Suprapubic skin (tissue), 4 donors: ENCODE data around the gene SIX3. TPM values are rescaled to one million over a fixed set of nuclear protein-coding genes. Genes with fewer than 3 reads are reported as not detected.
A peak's percentile ranks its signal among the peaks of the same experiment; 100 is the strongest.

Experiments used
- DNase-seq, 2 donors: peaks; one replicate each; pipeline ENCODE4 v3.0.0-alpha.2; 2019; ENCODE audit warnings: low spot score in 2 of 2
- H3K27ac ChIP-seq: fragments of 200-600 bp; sonication (generic); one replicate; pipeline ENCODE4 v1.5.1; 2019
- H3K27me3 ChIP-seq: fragments of 200-600 bp; sonication (generic); one replicate; pipeline ENCODE4 v1.5.1; 2019
- H3K36me3 ChIP-seq: fragments of 200-600 bp; sonication (generic); one replicate; pipeline ENCODE4 v1.5.1; 2019
- H3K4me1 ChIP-seq: fragments of 200-600 bp; sonication (generic); one replicate; pipeline ENCODE4 v1.5.1; 2019
- H3K4me3 ChIP-seq: fragments of 200-600 bp; sonication (generic); one replicate; pipeline ENCODE4 v1.5.1; 2019; ENCODE audit warnings: mild to moderate bottlenecking
- H3K9me3 ChIP-seq: fragments of 200-600 bp; sonication (generic); one replicate; pipeline ENCODE4 v1.5.1; 2019
- EP300 ChIP-seq: sonication (generic); formaldehyde crosslinking; IDR thresholded peaks from one replicate; pipeline ENCODE4 v1.6.1; 2017; ENCODE audit warnings: antibody characterized with exemption
- POLR2A ChIP-seq, 2 donors: fragments of 450-650 bp; IDR thresholded peaks; one replicate each; pipeline ENCODE4 v1.6.1; 2017; ENCODE audit warnings: antibody characterized with exemption in 2 of 2, mild to moderate bottlenecking in 2 of 2, moderate library complexity in 2 of 2
- POLR2AphosphoS5 ChIP-seq, 3 donors: sonication (generic); formaldehyde crosslinking; IDR thresholded peaks; one replicate each; pipeline ENCODE4 v1.6.1; 2017; ENCODE audit warnings: antibody characterized with exemption in 3 of 3
- WGBS: methylation state at CpG from one replicate; pipeline ENCODE4 v1.1.5; 2018; 5-methylcytosine and 5-hydroxymethylcytosine counted together
- total RNA-seq, 4 donors: library from RNA; depleted of rRNA; stranded (reverse); fragments of >200 nt; gene quantifications; one replicate each; pipeline ENCODE4 v1.1.0, GENCODE V29; 2016
- TF ChIP-seq, protein P1 (sequence below), 2 donors: fragments of 200-600 bp in 1 of 2; fragments of 450-650 bp in 1 of 2; sonication (generic) in 1 of 2; IDR thresholded peaks; one replicate each; pipeline ENCODE4 v1.5.1; 2016 to 2019; ENCODE audit warnings: antibody characterized with exemption in 2 of 2, mild to moderate bottlenecking in 1 of 2, moderate library complexity in 1 of 2

Gene SIX3
- total RNA-seq, 4 donors from 2014 or later, result 0.38 TPM; not detected in 3

DNA sequence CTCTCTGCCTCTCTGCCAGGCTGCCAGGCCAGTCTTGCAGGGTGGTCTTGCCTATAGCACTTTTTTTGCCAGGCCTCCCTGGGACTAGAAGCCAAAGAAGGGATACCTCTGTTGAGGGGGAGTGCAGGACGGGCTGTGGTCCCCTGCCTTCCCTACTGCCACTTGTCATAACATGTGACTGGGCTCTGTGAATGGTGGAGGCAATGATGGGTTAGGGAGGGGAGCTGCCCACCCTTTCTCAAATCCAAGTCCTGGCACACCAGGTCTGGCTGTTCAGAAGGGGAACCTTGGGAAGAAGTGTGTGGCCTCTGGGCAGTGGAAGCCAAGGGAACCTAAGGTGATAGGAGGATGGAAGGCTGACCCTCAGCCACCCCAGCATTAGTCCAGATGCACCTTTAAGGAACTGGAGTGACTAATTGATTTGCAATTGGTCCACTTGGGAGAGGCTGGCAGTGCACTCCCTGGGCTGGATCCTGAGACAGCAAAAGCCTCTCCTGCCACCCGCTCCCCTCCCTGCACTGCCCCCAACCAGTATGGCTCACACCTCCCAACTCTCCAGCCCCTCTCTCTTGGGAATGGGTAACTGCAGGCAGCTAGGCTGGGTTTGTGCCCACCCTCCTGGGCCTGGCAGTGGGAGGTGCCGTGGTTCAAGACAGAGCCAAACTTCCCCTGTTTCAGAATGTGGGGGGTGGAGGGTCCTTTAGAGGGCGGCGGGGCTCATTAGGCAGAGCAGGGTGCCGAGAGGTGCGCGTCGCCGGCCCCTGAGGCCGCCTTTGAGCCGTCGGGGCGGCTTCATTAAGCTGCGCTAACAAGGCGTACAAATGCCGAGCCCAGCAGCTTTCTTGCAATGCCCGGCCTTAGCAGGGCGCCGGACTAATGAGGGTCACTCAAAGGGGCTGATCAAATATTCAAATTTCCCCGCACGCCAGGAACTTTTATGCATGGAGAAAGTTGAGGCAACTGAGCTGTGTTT, 4.5 kb upstream of the SIX3 start:
- no peak for DNase-seq
- Histone ChIP-seq H3K4me3 (peak overlapping the region; percentile 12), H3K27me3 (peaks cover 100% of the 10 kb centered on the region), H3K27ac (no peak overlapping the region), H3K9me3 (no peaks in the 10 kb centered on the region), H3K36me3 (no peaks in the 10 kb centered on the region), H3K4me1 (peaks cover 61% of the 10 kb centered on the region)
- 20% methylated on average over 6 of the region's 22 CpGs for WGBS
- TF ChIP-seq POLR2A (IDR thresholded peaks at IDR 0.05) (no peak), POLR2AphosphoS5 (IDR thresholded peaks at IDR 0.05) (no peak), EP300 (no peak)
- TF ChIP-seq, protein P1, sequence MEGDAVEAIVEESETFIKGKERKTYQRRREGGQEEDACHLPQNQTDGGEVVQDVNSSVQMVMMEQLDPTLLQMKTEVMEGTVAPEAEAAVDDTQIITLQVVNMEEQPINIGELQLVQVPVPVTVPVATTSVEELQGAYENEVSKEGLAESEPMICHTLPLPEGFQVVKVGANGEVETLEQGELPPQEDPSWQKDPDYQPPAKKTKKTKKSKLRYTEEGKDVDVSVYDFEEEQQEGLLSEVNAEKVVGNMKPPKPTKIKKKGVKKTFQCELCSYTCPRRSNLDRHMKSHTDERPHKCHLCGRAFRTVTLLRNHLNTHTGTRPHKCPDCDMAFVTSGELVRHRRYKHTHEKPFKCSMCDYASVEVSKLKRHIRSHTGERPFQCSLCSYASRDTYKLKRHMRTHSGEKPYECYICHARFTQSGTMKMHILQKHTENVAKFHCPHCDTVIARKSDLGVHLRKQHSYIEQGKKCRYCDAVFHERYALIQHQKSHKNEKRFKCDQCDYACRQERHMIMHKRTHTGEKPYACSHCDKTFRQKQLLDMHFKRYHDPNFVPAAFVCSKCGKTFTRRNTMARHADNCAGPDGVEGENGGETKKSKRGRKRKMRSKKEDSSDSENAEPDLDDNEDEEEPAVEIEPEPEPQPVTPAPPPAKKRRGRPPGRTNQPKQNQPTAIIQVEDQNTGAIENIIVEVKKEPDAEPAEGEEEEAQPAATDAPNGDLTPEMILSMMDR (IDR thresholded peaks at IDR 0.05), result no peak

DNA sequence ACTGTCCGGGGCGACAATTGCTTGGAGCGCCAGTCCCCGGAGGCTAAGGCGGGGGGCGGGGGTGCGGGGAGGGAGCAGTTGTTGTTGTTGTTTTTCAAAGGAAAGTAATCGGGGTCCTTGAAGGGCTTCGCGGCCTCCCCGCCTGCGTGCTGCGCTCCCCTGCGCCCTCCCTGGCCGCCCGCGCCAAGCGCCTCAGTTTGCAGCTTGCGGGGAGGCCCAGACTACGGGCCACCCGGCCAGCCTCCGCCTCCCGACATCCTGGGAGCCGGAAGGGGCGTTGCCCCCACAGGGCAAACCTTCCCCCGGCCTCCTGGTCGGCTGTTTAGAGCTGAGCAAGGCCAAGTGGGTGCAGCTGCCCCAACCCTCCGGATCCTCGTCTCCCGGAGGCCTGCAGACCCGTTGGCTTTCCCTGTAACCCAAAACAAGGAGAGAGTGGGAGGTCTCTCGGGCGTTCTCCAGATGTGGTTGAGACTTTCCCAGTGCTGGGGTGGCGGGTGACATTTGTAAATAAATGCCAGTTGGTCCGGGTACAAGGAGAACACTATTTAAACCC, 3.7 kb upstream of the SIX3 start:
- H3K36me3 ChIP-seq, result no peaks in the 10 kb centered on the region
- H3K9me3 ChIP-seq, result no peaks in the 10 kb centered on the region
- peaks cover 68% of the 10 kb centered on the region for H3K4me1 ChIP-seq
- H3K27ac ChIP-seq, result no peak overlapping the region
- peaks cover 100% of the 10 kb centered on the region for H3K27me3 ChIP-seq
- 20% methylated on average over 1 of the region's 35 CpGs for WGBS
- TF ChIP-seq POLR2A (IDR thresholded peaks at IDR 0.05) (no peak), EP300 (no peak), POLR2AphosphoS5 (IDR thresholded peaks at IDR 0.05) (no peak)
- TF ChIP-seq, protein P1 (IDR thresholded peaks at IDR 0.05), result no peak
- no peak for DNase-seq
- H3K4me3 ChIP-seq, result peak overlapping the region; percentile 12

GRCh38 chr2:44938287-44939105, 3.0 kb upstream of the SIX3 start:
- 5% methylated on average over 10 of the region's 62 CpGs for WGBS
- no peaks in the 10 kb centered on the region for H3K9me3 ChIP-seq
- H3K4me3 ChIP-seq, result peak overlapping the region; percentile 38
- H3K4me1 ChIP-seq, result peaks cover 73% of the 10 kb centered on the region
- no peak overlapping the region for H3K27ac ChIP-seq
- TF ChIP-seq EP300 (no peak), POLR2A (IDR thresholded peaks at IDR 0.05) (no peak), POLR2AphosphoS5 (IDR thresholded peaks at IDR 0.05) (no peak)
- TF ChIP-seq, protein P1 (IDR thresholded peaks at IDR 0.05), result no peak
- no peak for DNase-seq
- no peaks in the 10 kb centered on the region for H3K36me3 ChIP-seq
- peaks cover 100% of the 10 kb centered on the region for H3K27me3 ChIP-seq

- H3K4me3 ChIP-seq, result peak overlapping the region; percentile 38
- no peak for TF ChIP-seq POLR2AphosphoS5 (IDR thresholded peaks at IDR 0.05)
- TF ChIP-seq, protein P1 (IDR thresholded peaks at IDR 0.05), result no peak
- no peak for TF ChIP-seq POLR2A (IDR thresholded peaks at IDR 0.05)
- TF ChIP-seq EP300, result no peak
Observed at GRCh38 chr2:44939106-44940048, 2.1 kb upstream of the SIX3 start.

More at GRCh38 chr2:44939106-44940048, 2.1 kb upstream of the SIX3 start:
- no peaks in the 10 kb centered on the region for H3K36me3 ChIP-seq
- H3K27me3 ChIP-seq, result peaks cover 100% of the 10 kb centered on the region
- no peaks in the 10 kb centered on the region for H3K9me3 ChIP-seq
- WGBS, result 23% methylated on average over 32 of the region's 42 CpGs
- no peak overlapping the region for H3K27ac ChIP-seq
- peaks cover 69% of the 10 kb centered on the region for H3K4me1 ChIP-seq
- DNase-seq, result no peak
